DMS114 treated with DMSO at 0.1 percent for 48 hours (cell line): ENCODE data around the gene TPCN2.
A peak's percentile ranks its signal among the peaks of the same experiment; 100 is the strongest.

Experiments used
- DNase-seq: peaks from one replicate; lab custom pipeline; 2025; ENCODE audit not compliant: unreplicated experiment; lab: John Stamatoyannopoulos, UW

TPCN2 gene

DNA sequence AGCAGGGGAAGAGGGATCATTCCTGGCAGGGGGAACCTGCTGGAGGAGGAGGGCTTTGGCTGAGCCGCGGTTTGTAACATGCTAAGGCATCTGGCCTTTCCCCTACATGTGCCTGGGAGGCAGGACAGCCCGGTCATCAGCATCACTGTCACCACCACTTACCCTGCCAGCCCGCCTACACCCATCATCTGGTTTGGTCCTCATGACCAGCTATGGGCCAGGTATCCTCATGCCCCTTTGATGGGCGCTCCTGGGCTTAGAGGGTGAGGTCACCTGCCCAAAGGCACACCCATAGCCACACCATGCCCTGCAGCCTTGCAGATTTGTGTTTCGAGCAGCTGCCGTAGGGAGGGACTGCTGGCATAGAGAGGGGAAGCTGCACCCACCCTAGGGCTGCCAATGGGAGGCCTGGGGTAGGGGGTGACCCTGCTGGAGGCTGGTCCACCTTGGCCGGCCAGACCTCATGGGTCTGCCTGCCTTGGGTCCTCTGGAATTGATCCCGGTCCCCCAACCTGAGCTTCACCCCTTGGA, 38.3 kb upstream of the TPCN2 start:
- DNase-seq, result no peak

DNA sequence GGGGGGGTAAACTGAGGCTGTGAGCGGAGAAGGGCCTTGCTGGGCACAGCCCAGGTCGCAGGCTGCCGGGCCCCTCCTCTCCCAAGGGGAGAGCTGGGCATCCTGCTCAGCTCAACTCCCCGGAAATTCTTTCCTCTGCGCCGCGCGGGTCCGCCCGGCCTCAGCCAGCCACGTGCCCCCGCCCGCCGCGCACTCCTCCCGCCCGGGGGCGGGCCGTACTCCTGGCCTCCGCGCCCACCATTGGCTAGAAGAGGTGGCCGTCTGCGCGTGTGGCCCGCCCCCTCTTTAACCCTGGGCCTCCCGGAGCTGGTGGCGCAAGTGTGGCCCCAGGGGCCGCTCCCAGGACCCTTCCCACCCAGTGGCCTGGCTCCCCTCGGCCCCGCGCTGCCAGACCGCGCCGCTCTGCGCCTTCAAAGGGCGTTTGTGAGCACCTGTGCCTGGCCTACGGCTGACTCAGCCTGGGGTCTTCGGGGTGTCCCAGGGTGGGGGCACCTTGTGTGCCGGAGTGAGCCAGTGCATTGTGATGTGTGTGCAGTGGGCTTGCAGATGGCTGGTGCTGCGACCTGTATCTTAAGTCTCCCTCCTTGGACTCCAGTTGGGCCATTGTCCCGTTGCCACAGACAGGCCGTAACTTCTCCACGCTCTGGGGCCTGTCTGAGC, 37.6 kb upstream of the TPCN2 start:
- no peak for DNase-seq

GRCh38 chr11:69011624-69012091, 37.1 kb upstream of the TPCN2 start:
- no peak for DNase-seq

DNA sequence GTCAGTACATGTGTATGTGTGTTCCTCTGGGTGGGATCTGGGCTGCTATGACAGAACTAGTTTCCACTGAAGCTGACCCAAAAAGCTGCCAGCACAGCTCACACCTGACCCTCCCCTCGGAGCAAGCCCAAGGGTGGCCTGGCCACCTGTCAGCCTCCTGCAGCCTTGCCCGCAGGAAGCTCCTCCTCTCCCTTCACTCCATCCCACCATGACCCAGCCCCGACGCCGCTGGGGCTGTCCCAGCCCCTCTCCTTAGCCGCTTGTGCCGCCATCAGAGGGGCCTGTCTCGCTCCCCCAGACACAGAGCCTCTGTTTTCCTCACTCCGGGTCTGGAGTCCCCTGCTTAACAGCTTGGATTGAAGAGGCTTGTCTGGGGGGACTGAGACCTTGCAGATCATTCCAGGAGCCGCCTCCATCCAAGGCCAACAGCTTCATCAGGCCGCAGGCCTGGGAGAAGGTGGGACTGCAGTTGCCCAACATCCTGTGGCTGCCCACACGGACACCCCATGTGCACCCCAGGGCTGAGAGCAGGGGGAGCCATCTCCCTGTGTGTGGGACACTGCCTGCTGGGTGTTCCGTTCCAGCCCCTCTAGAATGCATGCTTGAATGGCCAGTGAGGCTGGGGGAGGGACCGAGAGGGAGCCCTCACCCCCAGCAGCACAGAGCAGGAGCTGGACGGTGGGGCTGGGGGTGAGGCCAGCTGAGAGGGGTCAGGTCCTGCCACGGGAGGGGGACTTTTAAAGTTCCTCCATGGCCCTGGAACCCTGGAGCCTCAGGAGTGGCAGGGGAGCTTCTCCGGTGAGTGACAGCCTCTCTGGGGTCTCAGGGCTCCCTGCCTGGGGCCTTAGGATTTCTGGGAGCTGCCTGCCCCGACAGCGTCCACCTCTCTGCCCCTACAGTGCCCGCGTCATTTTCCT, 36.4 kb upstream of the TPCN2 start:
- no peak for DNase-seq

DNA sequence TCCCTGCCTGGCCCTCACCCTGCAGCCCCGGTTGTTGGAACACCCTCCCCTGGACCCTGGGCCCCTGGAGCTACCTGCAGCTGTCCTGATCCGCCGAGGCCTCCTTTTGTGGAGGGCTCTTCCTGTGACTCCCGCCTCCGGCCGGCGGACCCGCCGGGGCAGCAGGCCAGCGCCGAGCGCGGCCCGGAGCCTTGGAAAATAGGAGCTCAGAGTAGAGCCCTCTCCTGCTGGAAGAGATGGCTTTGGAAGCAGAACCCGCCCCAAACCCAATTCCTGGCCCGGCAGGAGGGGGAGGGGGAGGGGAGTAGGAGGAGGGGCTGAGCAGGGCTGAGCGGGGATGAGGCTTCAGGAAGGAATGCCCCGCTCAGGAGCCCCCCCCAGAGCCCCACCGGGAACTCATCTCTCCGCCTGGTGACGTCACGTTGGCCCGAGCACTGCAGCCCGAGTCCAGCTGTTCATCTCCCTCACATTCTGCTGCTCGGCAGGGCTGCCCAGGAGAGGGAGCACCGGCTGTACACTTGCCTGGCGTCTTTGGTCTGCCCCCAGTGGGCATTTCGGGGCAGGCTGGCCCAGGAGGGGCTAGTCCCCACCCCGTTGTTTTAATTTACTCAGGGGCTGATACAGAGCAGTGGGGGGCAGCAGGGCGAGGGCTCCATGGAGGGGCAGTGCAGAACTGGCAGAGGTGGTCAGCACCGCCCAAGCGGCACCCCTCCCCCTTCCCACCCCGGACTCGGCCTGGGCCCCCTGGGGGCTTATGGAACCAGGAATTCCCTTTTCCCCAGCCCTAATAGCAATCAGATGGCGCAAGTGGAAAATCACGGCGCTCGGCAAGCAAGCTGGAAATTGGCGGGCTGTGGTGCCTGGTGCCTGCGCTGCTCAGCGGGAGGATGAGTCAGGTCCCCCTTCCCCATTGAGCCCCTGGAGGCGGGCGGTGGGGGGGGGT, 35.5 kb upstream of the TPCN2 start, which contains the start of gene MRGPRF:
TSS of gene MRGPRF (minus strand) at position 238 of the 943 bp plus-strand sequence. CDS start 3,345 bp downstream, outside the sequence.
- DNase-seq, result peak; percentile 68

DNA sequence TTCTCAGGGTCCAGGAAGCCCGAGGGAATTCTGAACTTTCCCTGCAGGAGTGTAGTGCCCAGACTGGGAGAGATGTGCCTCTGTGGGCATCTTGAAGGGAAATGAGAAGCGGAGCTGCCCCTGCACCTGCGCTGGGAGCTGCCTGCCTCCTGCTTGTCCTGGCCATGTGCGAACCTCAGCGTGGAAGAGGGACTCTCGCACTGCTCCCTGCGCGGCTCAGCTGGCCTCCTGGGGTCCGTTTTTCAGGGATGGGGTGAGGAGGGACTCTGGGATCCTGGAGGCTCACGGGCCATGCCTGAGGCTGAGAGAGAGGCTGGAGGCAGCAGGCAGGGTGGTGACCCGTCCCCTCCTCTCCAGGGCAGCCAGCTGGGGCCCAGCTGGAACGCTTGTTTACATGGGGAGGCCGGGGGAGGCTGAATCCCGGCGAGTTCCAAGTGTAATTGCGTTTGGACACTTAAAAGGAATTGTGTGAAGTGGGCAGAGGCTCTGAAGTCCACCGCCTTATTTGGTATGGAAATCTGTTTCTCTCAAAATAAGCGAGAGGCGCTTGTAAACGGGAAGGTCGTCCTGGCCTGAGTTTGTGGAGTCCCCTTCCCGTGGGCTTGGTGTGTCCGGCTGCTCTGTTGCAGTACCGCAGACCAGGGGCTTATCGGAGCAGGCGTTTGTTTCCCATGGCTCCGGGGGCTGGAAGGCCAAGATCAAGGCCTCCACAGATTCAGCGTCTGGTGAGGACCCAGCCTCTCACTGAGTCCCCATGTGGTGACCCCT, 34.5 kb upstream of the TPCN2 start:
- no peak for DNase-seq

- DNase-seq, result no peak
Measured at GRCh38 chr11:69014898-69015549, 33.7 kb upstream of the TPCN2 start.

DNA sequence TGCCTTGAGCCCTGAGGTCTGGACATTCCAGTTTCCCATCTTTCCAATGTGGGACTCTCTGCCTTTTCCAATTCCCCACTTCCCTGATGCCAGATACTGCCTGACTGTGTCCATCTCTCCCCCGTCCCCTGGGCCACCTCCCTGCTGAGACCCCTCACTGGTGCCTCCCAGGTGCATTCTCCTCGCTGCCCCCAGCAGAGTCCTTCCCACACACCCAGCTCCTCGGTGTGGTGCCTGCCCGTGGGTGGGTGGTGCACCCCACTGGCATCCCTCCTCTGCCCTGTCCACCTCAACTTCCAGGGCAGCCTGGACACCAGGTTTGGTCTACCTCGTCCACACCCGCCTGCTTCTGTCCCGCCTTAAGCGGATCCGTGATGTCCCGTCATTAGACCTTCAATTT, 30.8 kb upstream of the TPCN2 start:
- DNase-seq, result no peak

GRCh38 chr11:69018924-69019323, 29.8 kb upstream of the TPCN2 start:
- DNase-seq, result no peak

GRCh38 chr11:69022260-69022659, 26.5 kb upstream of the TPCN2 start:
- no peak for DNase-seq

- no peak for DNase-seq
Measured at GRCh38 chr11:69024509-69024908, 24.2 kb upstream of the TPCN2 start.

DNA sequence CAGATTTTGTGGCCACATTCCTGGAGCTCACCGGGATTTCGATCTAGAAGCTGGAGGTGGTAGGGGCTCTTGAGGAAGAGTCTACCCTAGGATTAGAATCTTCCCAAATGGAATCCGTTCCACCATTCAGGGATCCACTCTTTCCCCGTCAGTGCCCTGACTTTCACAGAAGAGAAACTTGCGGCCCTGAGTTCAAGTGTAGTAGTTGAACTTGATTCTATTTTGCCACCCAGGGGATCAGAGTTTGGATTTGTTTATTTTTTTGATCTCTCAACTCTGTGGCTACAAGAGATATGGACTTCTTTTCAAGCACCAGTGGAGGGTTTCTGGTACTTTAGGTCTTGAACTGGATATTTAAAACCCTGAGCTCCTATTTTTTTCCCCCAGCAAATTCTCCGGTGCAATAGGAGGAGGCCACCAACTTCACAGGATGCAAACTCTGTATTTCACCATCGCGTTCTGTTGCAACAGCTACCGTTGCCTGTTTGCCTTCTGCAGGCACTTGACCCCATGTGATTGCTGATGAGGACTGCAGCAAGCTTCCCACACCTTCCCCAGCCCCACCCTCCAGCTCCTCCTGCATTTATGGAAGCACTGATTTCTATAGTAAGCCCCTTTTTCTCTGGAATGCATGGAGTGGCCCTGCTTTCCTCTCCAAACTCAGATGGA, 20.9 kb upstream of the TPCN2 start:
- no peak for DNase-seq

- no peak for DNase-seq
Measured at GRCh38 chr11:69030301-69030700, 18.4 kb upstream of the TPCN2 start.

DNA sequence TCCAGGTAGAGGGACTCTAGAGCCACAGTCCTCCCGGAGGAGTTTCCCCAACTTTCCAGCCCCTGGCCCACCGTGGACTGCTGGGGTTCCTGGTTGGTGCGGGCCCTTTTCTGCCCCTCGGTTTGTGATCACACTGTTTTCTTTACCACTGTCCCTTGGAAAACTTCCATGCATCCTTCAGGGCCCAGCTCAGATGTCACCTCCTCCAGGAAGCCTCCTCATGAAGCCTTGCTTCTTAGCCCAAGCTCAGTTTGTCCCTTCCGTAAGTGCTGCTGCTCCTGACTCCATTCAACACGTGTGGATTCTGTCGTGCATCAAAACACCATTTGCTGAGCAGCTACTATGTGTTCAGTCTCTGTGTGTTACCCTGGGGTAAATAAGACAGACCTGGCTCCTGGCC, 15.9 kb upstream of the TPCN2 start:
- DNase-seq, result no peak

- no peak for DNase-seq
Measured at GRCh38 chr11:69033431-69033830, 15.3 kb upstream of the TPCN2 start.

GRCh38 chr11:69034123-69034867, 14.4 kb upstream of the TPCN2 start:
- DNase-seq, result no peak

DNA sequence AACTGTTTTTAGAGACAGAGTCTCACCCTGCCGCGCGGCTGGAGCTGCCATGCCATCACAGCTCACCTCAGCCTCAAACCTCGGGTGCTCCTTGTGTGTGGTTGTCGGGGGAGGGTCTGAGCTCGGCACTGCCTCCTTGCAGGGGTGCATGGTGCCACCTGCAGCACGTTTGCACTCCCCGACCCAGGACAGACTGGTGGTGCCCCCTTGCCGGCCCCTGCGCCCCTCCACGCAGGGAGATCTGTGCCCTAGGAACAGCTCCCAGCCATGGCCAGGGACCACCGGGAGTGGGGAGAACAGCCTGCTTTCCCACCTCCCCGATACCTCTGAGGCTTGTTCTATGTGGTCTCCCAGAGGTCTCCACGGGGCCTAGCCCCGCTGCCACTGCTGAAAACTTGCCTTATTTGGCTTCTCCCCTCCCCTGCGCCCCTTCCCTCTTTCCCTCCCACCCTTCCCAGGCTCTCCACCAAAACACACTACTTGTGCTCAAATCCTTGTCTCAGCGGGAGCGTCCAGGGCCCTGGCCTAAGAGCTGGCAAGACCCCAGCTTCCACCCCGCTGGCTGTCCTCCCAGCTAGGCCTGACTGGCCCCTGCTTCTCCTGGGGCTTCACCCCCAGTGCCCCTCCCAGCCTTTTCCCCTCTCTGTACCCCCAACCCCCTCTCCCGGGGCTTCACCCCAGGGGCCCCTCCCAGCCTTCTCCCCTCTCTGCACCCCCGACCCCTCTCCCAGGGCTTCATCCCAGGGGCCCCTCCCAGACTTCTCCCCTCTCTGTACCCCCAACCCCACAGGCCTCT, 13.4 kb upstream of the TPCN2 start:
- DNase-seq, result no peak

DNA sequence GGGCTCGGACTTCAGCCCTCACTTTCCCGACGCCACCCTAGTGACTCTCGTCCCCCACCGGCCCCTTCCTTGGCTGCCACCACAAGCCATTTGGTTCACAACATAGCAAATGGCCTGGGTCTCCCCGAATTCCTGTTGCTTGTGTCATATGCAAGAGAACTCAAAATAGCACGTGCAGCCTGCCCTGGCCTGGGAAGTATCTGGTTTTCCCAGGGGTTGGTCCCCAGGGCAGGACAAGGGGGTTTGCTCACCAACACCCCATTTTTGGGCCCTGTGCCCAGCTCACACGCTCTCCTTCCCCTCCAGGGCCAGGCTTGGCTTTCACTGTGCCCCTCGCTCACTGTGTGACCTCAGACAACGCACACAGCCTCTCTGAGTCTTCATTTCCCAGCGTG, 12.8 kb upstream of the TPCN2 start:
- DNase-seq, result no peak
